Epithelial cell of esophagus (primary cell): ENCODE results near the gene VRK3.

Source experiments
- DNase-seq: peaks from one replicate; pipeline ENCODE4 v3.0.0; 2010; ENCODE audit warnings: low read depth
- H3K4me3 ChIP-seq: 2 replicates; pipeline ENCODE4 v1.5.1; 2011; ENCODE audit warnings: mild to moderate bottlenecking, low read length, control low read depth
- TF ChIP-seq, protein P1 (sequence below): IDR thresholded peaks from 2 replicates; pipeline ENCODE4 v1.5.1; 2011; ENCODE audit warnings: low read depth, mild to moderate bottlenecking, low read length, control low read depth, inconsistent platforms; ENCODE audit not compliant: insufficient read depth; ENCODE audit errors: missing control alignments

Gene VRK3

GRCh38 chr19:50001775-50002174 is 23.4 kb downstream of the VRK3 start:
- H3K4me3 ChIP-seq = no peak overlapping the region
- TF ChIP-seq, protein P1, sequence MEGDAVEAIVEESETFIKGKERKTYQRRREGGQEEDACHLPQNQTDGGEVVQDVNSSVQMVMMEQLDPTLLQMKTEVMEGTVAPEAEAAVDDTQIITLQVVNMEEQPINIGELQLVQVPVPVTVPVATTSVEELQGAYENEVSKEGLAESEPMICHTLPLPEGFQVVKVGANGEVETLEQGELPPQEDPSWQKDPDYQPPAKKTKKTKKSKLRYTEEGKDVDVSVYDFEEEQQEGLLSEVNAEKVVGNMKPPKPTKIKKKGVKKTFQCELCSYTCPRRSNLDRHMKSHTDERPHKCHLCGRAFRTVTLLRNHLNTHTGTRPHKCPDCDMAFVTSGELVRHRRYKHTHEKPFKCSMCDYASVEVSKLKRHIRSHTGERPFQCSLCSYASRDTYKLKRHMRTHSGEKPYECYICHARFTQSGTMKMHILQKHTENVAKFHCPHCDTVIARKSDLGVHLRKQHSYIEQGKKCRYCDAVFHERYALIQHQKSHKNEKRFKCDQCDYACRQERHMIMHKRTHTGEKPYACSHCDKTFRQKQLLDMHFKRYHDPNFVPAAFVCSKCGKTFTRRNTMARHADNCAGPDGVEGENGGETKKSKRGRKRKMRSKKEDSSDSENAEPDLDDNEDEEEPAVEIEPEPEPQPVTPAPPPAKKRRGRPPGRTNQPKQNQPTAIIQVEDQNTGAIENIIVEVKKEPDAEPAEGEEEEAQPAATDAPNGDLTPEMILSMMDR = no peak
- DNase-seq = no peak

GRCh38 chr19:50000841-50001557 is 24.2 kb downstream of the VRK3 start:
- TF ChIP-seq, protein P1 = no peak
- no peak overlapping the region for H3K4me3 ChIP-seq
- no peak for DNase-seq

DNA sequence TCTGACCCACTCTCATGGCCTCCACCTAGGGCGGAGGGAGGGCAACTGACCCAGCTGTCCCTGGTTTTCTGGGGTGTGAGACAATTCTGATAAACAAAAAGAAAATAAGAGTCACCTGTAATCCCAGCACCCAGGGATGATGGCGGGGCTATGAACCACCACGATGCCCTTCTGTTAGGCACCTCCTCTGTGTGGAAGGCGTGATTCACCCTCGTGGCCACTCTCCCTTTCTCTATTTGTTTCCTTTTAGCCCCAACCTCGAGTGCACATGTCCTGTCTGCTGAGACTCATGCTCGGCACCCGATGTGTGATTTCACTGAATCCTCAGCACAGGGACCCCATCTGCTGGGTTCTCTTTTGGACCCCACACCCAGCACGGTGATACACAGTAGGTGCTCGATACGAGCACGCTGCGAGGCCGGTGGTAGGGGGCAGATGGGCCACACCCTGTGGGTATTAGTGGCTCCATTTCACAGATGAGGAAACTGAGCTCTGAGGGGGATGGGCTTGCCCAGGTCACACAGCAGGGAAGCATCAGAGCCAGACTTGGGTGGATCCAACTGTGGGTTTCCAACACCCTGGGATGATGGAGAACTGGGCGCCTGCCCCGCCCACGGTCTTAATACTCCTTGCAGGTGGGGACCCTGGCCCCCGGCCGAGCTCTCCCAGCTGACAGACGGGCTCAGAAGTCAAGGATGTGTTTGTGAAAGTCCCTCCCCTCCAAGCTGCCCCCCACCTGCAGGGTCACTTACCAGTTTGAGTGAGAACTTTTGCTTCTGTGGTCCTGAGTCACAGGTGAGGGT is 24.9 kb downstream of the VRK3 start:
- no peak for DNase-seq
- TF ChIP-seq, protein P1 = no peak
- no peak overlapping the region for H3K4me3 ChIP-seq

- DNase-seq = no peak
- TF ChIP-seq, protein P1 = no peak
- no peak overlapping the region for H3K4me3 ChIP-seq
Observed at GRCh38 chr19:49999371-50000010, 25.7 kb downstream of the VRK3 start.

GRCh38 chr19:49997709-49998108 is 27.5 kb downstream of the VRK3 start:
- DNase-seq = peak; percentile 32
- H3K4me3 ChIP-seq = no peak overlapping the region
- TF ChIP-seq, protein P1 = no peak

DNA sequence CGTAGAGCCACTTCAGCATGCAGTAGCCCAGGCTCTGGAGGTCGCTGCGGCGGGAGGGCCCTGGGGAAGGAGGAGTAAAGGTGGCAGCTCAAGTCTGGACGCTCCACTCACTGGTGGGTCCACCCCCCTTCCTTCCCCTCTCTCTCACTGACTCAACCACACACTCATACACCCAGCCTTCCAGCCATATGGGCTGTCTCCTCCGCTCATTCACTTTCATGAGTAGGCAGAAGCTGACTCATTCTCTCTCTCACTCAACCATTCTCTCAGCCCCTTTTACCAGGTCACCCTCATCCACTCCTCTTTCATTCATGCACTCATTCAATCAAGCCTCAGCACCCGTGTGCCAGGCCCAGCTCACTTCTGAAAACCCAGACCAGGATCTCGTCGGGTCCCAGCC is 36.7 kb downstream of the VRK3 start:
- no peak overlapping the region for H3K4me3 ChIP-seq
- peak; percentile 74 for DNase-seq
- TF ChIP-seq, protein P1 = no peak
